GM23338 (cell line): ENCODE measurements around the gene ADGRB3. TPM values are rescaled to one million over a fixed set of nuclear protein-coding genes. Genes with fewer than 3 reads are reported as not detected.

Experiments used
- ATAC-seq: fragments of 200-7000 bp; cut with Tn5 transposase; 3 replicates; pipeline ENCODE4 v1.9.1; 2020
- DNase-seq: peaks from one replicate; pipeline ENCODE4 v3.0.0-alpha.2; 2015; ENCODE audit warnings: low spot score
- H2AFZ ChIP-seq: fragments of 200-600 bp; sonication (generic); 2 replicates; pipeline ENCODE4 v1.8.0; 2016; ENCODE audit warnings: antibody characterized with exemption, mild to moderate bottlenecking, moderate library complexity
- H3F3A ChIP-seq: fragments of 200-600 bp; sonication (generic); replicated peaks from 2 replicates; pipeline ENCODE4 v1.8.0; 2017; ENCODE audit warnings: antibody characterized with exemption, mixed run types, low read depth
- H3K27ac ChIP-seq: fragments of 200-600 bp; sonication (generic); 2 replicates; pipeline ENCODE4 v1.6.1; 2016; ENCODE audit warnings: low read depth
- H3K27me3 ChIP-seq: fragments of 200-600 bp; sonication (generic); 2 replicates; pipeline ENCODE4 v1.8.0; 2016; ENCODE audit warnings: mild to moderate bottlenecking, mixed run types, moderate library complexity; ENCODE audit not compliant: insufficient read depth
- H3K36me3 ChIP-seq: fragments of 200-600 bp; sonication (generic); 2 replicates; pipeline ENCODE4 v1.8.0; 2016; ENCODE audit warnings: mild to moderate bottlenecking; ENCODE audit not compliant: insufficient read depth
- H3K4me1 ChIP-seq: fragments of 200-600 bp; sonication (generic); 2 replicates; pipeline ENCODE4 v1.8.0; 2016; ENCODE audit warnings: mild to moderate bottlenecking, moderate library complexity; ENCODE audit not compliant: insufficient read depth
- H3K4me2 ChIP-seq: fragments of 200-600 bp; sonication (generic); 2 replicates; pipeline ENCODE4 v1.7.1; 2017; ENCODE audit warnings: mixed run types
- H3K4me3 ChIP-seq: fragments of 200-600 bp; sonication (generic); 2 replicates; pipeline ENCODE4 v1.6.1; 2016; ENCODE audit warnings: mixed run types
- H3K79me2 ChIP-seq: fragments of 200-600 bp; sonication (generic); replicated peaks from 2 replicates; pipeline ENCODE4 v1.8.0; 2017; ENCODE audit warnings: mild to moderate bottlenecking; ENCODE audit not compliant: insufficient read depth
- H3K9me2 ChIP-seq: fragments of 200-600 bp; sonication (generic); 2 replicates; pipeline ENCODE4 v1.8.0; 2017; ENCODE audit not compliant: insufficient read depth
- H4K20me1 ChIP-seq: fragments of 200-600 bp; sonication (generic); replicated peaks from 2 replicates; pipeline ENCODE4 v1.8.0; 2017; ENCODE audit warnings: mild to moderate bottlenecking; ENCODE audit not compliant: insufficient read depth
- H3K27ac Mint-ChIP-seq: 2 replicates; pipeline ENCODE4 v1.8.0; 2020; ENCODE audit warnings: inconsistent platforms, mild to moderate bottlenecking, moderate library complexity, mixed read lengths
- H3K27me3 Mint-ChIP-seq: 3 replicates; pipeline ENCODE4 v1.8.0; 2022; ENCODE audit warnings: low read depth, mild to moderate bottlenecking, moderate library complexity, mixed read lengths, inconsistent platforms; ENCODE audit not compliant: insufficient read depth, poor library complexity
- H3K36me3 Mint-ChIP-seq: 3 replicates; pipeline ENCODE4 v1.8.0; 2021; ENCODE audit warnings: low read depth, mild to moderate bottlenecking, inconsistent platforms, moderate library complexity, mixed read lengths
- H3K4me1 Mint-ChIP-seq: 3 replicates; pipeline ENCODE4 v1.8.0; 2020; ENCODE audit warnings: mild to moderate bottlenecking, inconsistent platforms, mixed read lengths
- H3K4me3 Mint-ChIP-seq: 3 replicates; pipeline ENCODE4 v1.8.0; 2021; ENCODE audit warnings: moderate library complexity, mild to moderate bottlenecking, inconsistent platforms, mixed read lengths
- H3K9me3 Mint-ChIP-seq: 3 replicates; pipeline ENCODE4 v1.8.0; 2020; ENCODE audit warnings: moderate library complexity, mild to moderate bottlenecking, inconsistent platforms, mixed read lengths
- CREB1 ChIP-seq: fragments of 250-450 bp; sonication (Bioruptor Pico); IDR thresholded peaks from 2 replicates; pipeline ENCODE4 v1.5.0; 2020; ENCODE audit warnings: low read depth, mild to moderate bottlenecking, moderate library complexity
- EZH2 ChIP-seq: fragments of 200-600 bp; sonication (generic); IDR thresholded peaks from one replicate; pipeline ENCODE4 v1.8.0; 2017; ENCODE audit warnings: antibody characterized with exemption, mild to moderate bottlenecking, low read depth; ENCODE audit not compliant: unreplicated experiment
- EZH2phosphoT487 ChIP-seq: fragments of 200-600 bp; sonication (generic); IDR thresholded peaks from one replicate; pipeline ENCODE4 v1.8.1; 2018; ENCODE audit warnings: antibody characterized with exemption; ENCODE audit not compliant: unreplicated experiment
- JUNB ChIP-seq: IDR thresholded peaks from one replicate; pipeline ENCODE4 v1.6.1; 2016; ENCODE audit warnings: antibody characterized with exemption; ENCODE audit not compliant: unreplicated experiment
- NANOG ChIP-seq: IDR thresholded peaks from 2 replicates; pipeline ENCODE4 v1.6.1; 2016; ENCODE audit warnings: antibody characterized with exemption, borderline replicate concordance
- POLR2AphosphoS5 ChIP-seq: IDR thresholded peaks from 2 replicates; pipeline ENCODE4 v1.6.1; 2016; ENCODE audit warnings: antibody characterized with exemption, low read depth
- STAT1 ChIP-seq: IDR thresholded peaks from one replicate; pipeline ENCODE4 v1.6.1; 2016; ENCODE audit warnings: antibody characterized with exemption; ENCODE audit not compliant: unreplicated experiment
- ZNF114 ChIP-seq: fragments of 250-450 bp; sonication (Bioruptor Pico); IDR thresholded peaks from 2 replicates; pipeline ENCODE4 v1.5.0; 2020; ENCODE audit warnings: mild to moderate bottlenecking, moderate library complexity
- ZNF331 ChIP-seq: fragments of 250-450 bp; sonication (Bioruptor Pico); IDR thresholded peaks from 2 replicates; pipeline ENCODE4 v1.5.0; 2020; ENCODE audit warnings: low read depth, mild to moderate bottlenecking, moderate library complexity
- polyA plus RNA-seq: library from polyadenylated mRNA; unstranded; fragments of >200 nt; fragmentation: Nextera tagmentation; extraction: Ambion mirVana; gene quantifications from 2 replicates; pipeline ENCODE4 v1.2.1, GENCODE V29; 2016
- total RNA-seq: library from RNA; depleted of rRNA; stranded (reverse); fragments of >200 nt; shearing (Covaris generic); gene quantifications from 2 replicates; pipeline ENCODE4 v1.2.3, GENCODE V29; 2014
- TF ChIP-seq, protein P1 (sequence below), 2 experiments: fragments of 200-600 bp in 1 of 2; sonication (generic) in 1 of 2; conservative IDR thresholded peaks; 2 replicates each; pipeline versions ENCODE4 v1.5.1 to v1.6.1; 2016 to 2017; ENCODE audit warnings: antibody characterized with exemption in 2 of 2, low read depth in 2 of 2, mild to moderate bottlenecking in 2 of 2, moderate library complexity in 1 of 2
- TF ChIP-seq, protein P2 (sequence below): IDR thresholded peaks from 2 replicates; pipeline ENCODE4 v1.6.1; 2016; ENCODE audit warnings: antibody characterized with exemption
- TF ChIP-seq, protein P3 (sequence below): fragments of 250-450 bp; sonication (Bioruptor Pico); IDR thresholded peaks from 2 replicates; pipeline ENCODE4 v1.5.0; 2020; ENCODE audit warnings: mild to moderate bottlenecking, moderate library complexity
- TF ChIP-seq, protein P4 (sequence below): IDR thresholded peaks from one replicate; pipeline ENCODE4 v1.6.1; 2018; ENCODE audit warnings: antibody characterized with exemption; ENCODE audit not compliant: unreplicated experiment

ADGRB3 gene
- total and polyA plus RNA-seq, 2 experiments from 2014 or later, result 0.92 to 4.0 TPM

DNA sequence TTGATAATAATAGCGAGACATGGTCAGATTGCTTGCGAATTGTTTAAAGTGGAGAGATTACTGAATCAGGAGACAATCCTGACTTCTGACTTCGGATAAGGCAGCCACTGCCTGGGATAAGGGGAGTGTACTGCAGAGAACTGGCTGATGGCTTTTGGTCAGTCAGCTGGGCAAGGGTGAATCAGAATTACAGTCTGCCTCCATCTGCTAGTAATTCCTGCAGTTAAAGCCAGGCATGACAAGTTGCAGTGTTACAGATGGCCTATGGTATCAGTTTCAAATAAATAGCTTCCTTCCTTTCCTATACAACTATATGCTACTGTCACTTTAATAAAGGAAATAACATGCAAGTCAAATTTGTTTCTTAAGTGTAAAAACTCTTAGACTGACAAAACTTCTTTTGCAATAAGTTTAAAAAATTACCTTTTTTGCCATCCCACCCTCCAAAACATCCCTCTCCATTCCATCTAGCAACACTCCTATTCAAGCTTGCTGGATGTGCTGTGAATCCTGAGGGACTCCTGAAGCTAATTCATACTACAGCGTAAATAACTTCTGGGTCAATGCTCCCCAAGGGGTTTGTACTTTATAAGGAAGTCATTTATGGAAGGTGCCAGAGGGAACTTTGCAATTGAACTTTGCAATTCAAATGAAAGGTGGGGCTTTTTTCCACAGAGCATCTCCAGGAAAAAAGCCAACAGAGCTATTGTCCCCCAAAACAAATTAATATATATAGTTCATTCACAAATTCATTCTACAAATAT, 245.2 kb downstream of the ADGRB3 start:
- no peak overlapping the region for H3K4me3 ChIP-seq
- H3F3A ChIP-seq, result no peaks in the 10 kb centered on the region
- no peak for DNase-seq
- TF ChIP-seq POLR2AphosphoS5 (no peak), NANOG (no peak), STAT1 (no peak), EZH2 (no peak), CREB1 (CRISPR knock-in tag) (no peak), ZNF114 (CRISPR knock-in tag) (no peak), EZH2phosphoT487 (no peak), JUNB (no peak), ZNF331 (CRISPR knock-in tag) (no peak)
- TF ChIP-seq, protein P1, sequence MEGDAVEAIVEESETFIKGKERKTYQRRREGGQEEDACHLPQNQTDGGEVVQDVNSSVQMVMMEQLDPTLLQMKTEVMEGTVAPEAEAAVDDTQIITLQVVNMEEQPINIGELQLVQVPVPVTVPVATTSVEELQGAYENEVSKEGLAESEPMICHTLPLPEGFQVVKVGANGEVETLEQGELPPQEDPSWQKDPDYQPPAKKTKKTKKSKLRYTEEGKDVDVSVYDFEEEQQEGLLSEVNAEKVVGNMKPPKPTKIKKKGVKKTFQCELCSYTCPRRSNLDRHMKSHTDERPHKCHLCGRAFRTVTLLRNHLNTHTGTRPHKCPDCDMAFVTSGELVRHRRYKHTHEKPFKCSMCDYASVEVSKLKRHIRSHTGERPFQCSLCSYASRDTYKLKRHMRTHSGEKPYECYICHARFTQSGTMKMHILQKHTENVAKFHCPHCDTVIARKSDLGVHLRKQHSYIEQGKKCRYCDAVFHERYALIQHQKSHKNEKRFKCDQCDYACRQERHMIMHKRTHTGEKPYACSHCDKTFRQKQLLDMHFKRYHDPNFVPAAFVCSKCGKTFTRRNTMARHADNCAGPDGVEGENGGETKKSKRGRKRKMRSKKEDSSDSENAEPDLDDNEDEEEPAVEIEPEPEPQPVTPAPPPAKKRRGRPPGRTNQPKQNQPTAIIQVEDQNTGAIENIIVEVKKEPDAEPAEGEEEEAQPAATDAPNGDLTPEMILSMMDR (conservative IDR thresholded peaks at IDR 0.05; ENCODE audit: low read depth in 2 of 2), result no peak
- TF ChIP-seq, protein P2, sequence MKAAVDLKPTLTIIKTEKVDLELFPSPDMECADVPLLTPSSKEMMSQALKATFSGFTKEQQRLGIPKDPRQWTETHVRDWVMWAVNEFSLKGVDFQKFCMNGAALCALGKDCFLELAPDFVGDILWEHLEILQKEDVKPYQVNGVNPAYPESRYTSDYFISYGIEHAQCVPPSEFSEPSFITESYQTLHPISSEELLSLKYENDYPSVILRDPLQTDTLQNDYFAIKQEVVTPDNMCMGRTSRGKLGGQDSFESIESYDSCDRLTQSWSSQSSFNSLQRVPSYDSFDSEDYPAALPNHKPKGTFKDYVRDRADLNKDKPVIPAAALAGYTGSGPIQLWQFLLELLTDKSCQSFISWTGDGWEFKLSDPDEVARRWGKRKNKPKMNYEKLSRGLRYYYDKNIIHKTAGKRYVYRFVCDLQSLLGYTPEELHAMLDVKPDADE, result no peak
- TF ChIP-seq, protein P3, sequence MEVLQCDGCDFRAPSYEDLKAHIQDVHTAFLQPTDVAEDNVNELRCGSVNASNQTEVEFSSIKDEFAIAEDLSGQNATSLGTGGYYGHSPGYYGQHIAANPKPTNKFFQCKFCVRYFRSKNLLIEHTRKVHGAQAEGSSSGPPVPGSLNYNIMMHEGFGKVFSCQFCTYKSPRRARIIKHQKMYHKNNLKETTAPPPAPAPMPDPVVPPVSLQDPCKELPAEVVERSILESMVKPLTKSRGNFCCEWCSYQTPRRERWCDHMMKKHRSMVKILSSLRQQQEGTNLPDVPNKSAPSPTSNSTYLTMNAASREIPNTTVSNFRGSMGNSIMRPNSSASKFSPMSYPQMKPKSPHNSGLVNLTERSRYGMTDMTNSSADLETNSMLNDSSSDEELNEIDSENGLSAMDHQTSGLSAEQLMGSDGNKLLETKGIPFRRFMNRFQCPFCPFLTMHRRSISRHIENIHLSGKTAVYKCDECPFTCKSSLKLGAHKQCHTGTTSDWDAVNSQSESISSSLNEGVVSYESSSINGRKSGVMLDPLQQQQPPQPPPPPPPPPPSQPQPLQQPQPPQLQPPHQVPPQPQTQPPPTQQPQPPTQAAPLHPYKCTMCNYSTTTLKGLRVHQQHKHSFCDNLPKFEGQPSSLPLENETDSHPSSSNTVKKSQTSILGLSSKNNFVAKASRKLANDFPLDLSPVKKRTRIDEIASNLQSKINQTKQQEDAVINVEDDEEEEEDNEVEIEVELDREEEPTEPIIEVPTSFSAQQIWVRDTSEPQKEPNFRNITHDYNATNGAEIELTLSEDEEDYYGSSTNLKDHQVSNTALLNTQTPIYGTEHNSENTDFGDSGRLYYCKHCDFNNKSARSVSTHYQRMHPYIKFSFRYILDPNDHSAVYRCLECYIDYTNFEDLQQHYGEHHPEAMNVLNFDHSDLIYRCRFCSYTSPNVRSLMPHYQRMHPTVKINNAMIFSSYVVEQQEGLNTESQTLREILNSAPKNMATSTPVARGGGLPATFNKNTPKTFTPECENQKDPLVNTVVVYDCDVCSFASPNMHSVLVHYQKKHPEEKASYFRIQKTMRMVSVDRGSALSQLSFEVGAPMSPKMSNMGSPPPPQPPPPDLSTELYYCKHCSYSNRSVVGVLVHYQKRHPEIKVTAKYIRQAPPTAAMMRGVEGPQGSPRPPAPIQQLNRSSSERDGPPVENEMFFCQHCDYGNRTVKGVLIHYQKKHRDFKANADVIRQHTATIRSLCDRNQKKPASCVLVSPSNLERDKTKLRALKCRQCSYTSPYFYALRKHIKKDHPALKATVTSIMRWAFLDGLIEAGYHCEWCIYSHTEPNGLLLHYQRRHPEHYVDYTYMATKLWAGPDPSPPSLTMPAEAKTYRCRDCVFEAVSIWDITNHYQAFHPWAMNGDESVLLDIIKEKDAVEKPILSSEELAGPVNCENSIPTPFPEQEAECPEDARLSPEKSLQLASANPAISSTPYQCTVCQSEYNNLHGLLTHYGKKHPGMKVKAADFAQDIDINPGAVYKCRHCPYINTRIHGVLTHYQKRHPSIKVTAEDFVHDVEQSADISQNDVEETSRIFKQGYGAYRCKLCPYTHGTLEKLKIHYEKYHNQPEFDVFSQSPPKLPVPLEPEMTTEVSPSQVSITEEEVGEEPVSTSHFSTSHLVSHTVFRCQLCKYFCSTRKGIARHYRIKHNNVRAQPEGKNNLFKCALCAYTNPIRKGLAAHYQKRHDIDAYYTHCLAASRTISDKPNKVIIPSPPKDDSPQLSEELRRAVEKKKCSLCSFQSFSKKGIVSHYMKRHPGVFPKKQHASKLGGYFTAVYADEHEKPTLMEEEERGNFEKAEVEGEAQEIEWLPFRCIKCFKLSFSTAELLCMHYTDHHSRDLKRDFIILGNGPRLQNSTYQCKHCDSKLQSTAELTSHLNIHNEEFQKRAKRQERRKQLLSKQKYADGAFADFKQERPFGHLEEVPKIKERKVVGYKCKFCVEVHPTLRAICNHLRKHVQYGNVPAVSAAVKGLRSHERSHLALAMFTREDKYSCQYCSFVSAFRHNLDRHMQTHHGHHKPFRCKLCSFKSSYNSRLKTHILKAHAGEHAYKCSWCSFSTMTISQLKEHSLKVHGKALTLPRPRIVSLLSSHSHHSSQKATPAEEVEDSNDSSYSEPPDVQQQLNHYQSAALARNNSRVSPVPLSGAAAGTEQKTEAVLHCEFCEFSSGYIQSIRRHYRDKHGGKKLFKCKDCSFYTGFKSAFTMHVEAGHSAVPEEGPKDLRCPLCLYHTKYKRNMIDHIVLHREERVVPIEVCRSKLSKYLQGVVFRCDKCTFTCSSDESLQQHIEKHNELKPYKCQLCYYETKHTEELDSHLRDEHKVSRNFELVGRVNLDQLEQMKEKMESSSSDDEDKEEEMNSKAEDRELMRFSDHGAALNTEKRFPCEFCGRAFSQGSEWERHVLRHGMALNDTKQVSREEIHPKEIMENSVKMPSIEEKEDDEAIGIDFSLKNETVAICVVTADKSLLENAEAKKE (CRISPR knock-in tag), result no peak
- TF ChIP-seq, protein P4, sequence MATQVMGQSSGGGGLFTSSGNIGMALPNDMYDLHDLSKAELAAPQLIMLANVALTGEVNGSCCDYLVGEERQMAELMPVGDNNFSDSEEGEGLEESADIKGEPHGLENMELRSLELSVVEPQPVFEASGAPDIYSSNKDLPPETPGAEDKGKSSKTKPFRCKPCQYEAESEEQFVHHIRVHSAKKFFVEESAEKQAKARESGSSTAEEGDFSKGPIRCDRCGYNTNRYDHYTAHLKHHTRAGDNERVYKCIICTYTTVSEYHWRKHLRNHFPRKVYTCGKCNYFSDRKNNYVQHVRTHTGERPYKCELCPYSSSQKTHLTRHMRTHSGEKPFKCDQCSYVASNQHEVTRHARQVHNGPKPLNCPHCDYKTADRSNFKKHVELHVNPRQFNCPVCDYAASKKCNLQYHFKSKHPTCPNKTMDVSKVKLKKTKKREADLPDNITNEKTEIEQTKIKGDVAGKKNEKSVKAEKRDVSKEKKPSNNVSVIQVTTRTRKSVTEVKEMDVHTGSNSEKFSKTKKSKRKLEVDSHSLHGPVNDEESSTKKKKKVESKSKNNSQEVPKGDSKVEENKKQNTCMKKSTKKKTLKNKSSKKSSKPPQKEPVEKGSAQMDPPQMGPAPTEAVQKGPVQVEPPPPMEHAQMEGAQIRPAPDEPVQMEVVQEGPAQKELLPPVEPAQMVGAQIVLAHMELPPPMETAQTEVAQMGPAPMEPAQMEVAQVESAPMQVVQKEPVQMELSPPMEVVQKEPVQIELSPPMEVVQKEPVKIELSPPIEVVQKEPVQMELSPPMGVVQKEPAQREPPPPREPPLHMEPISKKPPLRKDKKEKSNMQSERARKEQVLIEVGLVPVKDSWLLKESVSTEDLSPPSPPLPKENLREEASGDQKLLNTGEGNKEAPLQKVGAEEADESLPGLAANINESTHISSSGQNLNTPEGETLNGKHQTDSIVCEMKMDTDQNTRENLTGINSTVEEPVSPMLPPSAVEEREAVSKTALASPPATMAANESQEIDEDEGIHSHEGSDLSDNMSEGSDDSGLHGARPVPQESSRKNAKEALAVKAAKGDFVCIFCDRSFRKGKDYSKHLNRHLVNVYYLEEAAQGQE, result no peak
- Mint-ChIP-seq H3K4me1 (no peaks in the 10 kb centered on the region), H3K36me3 (peaks cover 9% of the 10 kb centered on the region; the same call in 1 of the 3 replicates), H3K27ac (no peak overlapping the region), H3K4me3 (no peak overlapping the region), H3K27me3 (peaks cover 2% of the 10 kb centered on the region), H3K9me3 (peaks cover 4% of the 10 kb centered on the region; the same call in 2 of the 3 replicates)
- 0 out of 2 replicates have a peak, but pooled peaks cover 4% of the 10 kb centered on the region for H3K4me1 ChIP-seq
- no peaks in the 10 kb centered on the region for H3K79me2 ChIP-seq
- H3K27me3 ChIP-seq, result no peaks in the 10 kb centered on the region
- no peak overlapping the region for H3K27ac ChIP-seq
- H4K20me1 ChIP-seq, result no peaks in the 10 kb centered on the region
- H3K36me3 ChIP-seq, result no peaks in the 10 kb centered on the region
- no peak overlapping the region for H2AFZ ChIP-seq
- no peak overlapping the region for H3K4me2 ChIP-seq
- no peaks in the 10 kb centered on the region for H3K9me2 ChIP-seq
- no peak for ATAC-seq
